Mucosa of rectum (tissue), 2 donors: ENCODE measurements around the gene ARHGAP19.

Source experiments
- H3K27ac ChIP-seq, 2 donors: one replicate each; pipeline ENCODE4 v1.7.0; 2013; ENCODE audit warnings: inconsistent platforms in 2 of 2, low read depth in 2 of 2, low read length in 2 of 2
- H3K27me3 ChIP-seq, 2 donors: one replicate each; pipeline ENCODE4 v1.7.0; 2013; ENCODE audit warnings: low read length in 2 of 2; ENCODE audit not compliant: control insufficient read depth in 2 of 2, insufficient read depth in 2 of 2
- H3K36me3 ChIP-seq, 2 donors: one replicate each; pipeline ENCODE4 v1.7.0; 2013; ENCODE audit warnings: low read length in 2 of 2; ENCODE audit not compliant: control insufficient read depth in 2 of 2, insufficient read depth in 2 of 2
- H3K4me1 ChIP-seq, 2 donors: one replicate each; pipeline ENCODE4 v1.7.0; 2013; ENCODE audit warnings: low read length in 2 of 2, mild to moderate bottlenecking in 1 of 2; ENCODE audit not compliant: control insufficient read depth in 2 of 2, insufficient read depth in 2 of 2
- H3K4me3 ChIP-seq, 2 donors: one replicate each; pipeline ENCODE4 v1.7.0; 2013; ENCODE audit warnings: low read length in 2 of 2
- H3K9ac ChIP-seq, 2 donors: one replicate each; pipeline ENCODE4 v1.7.0; 2013; ENCODE audit warnings: low read length in 2 of 2, low read depth in 1 of 2, mild to moderate bottlenecking in 1 of 2
- H3K9me3 ChIP-seq, 2 donors: one replicate each; pipeline ENCODE4 v1.7.0; 2013; ENCODE audit warnings: low read length in 2 of 2; ENCODE audit not compliant: control insufficient read depth in 2 of 2
- donor health status: healthy.
- donor health status: Normal muscosa, but diverticular disease.

The ARHGAP19 gene

GRCh38 chr10:97235353-97235752 is 57.1 kb downstream of the ARHGAP19 start:
- H3K9me3 ChIP-seq: no peaks in the 10 kb centered on the region
- no peaks in the 10 kb centered on the region for H3K4me1 ChIP-seq
- no peak overlapping the region for H3K27ac ChIP-seq
- peaks cover 0 to 3% of the 10 kb centered on the region in 2 donors for H3K36me3 ChIP-seq
- no peak overlapping the region for H3K4me3 ChIP-seq
- H3K9ac ChIP-seq: no peak overlapping the region
- H3K27me3 ChIP-seq: no peaks in the 10 kb centered on the region

DNA sequence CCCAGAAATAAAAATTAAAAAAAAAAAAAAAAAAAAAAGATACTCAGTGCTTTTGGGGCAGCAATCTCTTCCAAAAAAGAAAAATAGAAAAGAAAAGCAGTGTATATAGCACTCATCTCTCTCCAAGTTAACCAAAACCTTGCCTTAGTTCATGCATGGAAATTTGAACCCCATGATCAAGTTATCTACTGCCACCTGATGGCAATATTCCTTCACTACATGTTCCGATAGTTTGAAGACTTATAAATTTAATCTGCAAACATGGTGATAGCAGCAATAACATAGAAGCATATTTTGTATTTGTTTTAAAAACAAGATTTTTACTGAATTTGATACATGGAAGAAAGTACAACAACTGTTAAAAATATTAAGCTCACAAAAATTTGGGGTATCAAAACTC is 58.0 kb downstream of the ARHGAP19 start:
- no peak overlapping the region for H3K4me3 ChIP-seq
- H3K9me3 ChIP-seq: no peaks in the 10 kb centered on the region
- peaks cover 0 to 3% of the 10 kb centered on the region in 2 donors for H3K36me3 ChIP-seq
- no peak overlapping the region for H3K27ac ChIP-seq
- H3K27me3 ChIP-seq: no peaks in the 10 kb centered on the region
- no peaks in the 10 kb centered on the region for H3K4me1 ChIP-seq
- H3K9ac ChIP-seq: no peak overlapping the region

DNA sequence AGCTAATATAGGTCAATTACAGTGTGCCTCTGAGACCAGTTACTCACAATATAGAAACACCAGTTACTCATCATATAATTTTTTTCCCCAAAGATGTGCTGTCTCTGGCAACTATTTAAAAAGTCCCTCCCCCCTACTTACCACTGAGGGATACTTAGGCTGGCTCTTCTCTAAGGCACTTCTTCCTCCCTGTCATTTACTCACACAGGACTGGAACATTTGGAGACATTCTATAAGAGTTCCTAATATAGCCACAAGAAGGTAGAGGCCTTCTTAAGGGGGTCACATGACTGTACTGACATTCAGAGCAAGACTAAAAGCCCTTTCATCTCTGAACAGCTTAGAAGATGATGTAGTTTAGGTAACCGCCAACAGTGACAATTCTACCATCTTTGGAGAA is 62.3 kb downstream of the ARHGAP19 start:
- H3K4me1 ChIP-seq: no peaks in the 10 kb centered on the region
- no peak overlapping the region for H3K27ac ChIP-seq
- no peak overlapping the region for H3K4me3 ChIP-seq
- H3K9me3 ChIP-seq: no peaks in the 10 kb centered on the region
- H3K27me3 ChIP-seq: no peaks in the 10 kb centered on the region
- H3K9ac ChIP-seq: no peak overlapping the region
- H3K36me3 ChIP-seq: peaks cover 9 to 10% of the 10 kb centered on the region in 2 donors

DNA sequence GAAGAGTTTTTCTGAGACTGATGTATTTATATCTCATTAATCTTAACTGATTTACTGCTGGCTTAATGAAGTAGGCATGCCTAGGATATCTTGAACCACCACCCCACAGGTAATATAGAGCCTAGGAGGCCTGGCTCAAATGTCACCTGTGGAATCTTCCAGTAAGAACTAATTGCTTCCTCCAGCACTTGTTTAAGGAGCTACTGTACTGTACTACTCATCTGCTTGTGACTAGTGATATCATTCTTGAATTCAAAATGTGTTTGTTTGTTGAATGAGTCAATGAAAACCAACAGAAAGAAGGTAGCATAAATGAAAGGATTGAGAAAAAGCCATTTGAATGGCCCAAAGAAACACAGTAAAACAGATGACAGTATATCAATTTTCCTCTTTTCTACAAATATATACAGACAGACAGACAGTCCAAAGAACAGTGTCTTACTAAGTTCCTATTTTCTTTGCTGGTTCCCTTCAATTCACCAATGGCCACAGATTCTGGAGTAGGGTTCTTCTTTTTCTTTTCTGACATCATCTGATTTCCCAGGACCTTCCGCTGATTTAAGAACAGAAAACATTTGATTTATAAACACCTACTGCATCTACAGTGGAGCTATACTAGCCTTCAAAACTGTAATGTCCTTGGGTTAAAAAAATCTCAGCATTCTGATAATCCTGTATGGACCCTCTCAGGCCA is 63.0 kb downstream of the ARHGAP19 start:
- Histone ChIP-seq H3K9ac (no peak overlapping the region), H3K27me3 (no peaks in the 10 kb centered on the region), H3K27ac (no peak overlapping the region), H3K4me1 (no peaks in the 10 kb centered on the region), H3K36me3 (peaks cover 9 to 16% of the 10 kb centered on the region in 2 donors), H3K9me3 (no peaks in the 10 kb centered on the region), H3K4me3 (no peak overlapping the region)

- Histone ChIP-seq H3K36me3 (peaks cover 9 to 19% of the 10 kb centered on the region in 2 donors), H3K4me3 (no peak overlapping the region)
Measured at GRCh38 chr10:97228775-97229157, 63.7 kb downstream of the ARHGAP19 start.

GRCh38 chr10:97228130-97228774 is 64.2 kb downstream of the ARHGAP19 start:
- H3K27me3 ChIP-seq: no peaks in the 10 kb centered on the region
- H3K9me3 ChIP-seq: no peaks in the 10 kb centered on the region
- H3K9ac ChIP-seq: no peak overlapping the region
- no peak overlapping the region for H3K27ac ChIP-seq
- no peaks in the 10 kb centered on the region for H3K4me1 ChIP-seq
- H3K4me3 ChIP-seq: no peak overlapping the region
- H3K36me3 ChIP-seq: peaks cover 9 to 21% of the 10 kb centered on the region in 2 donors

More at GRCh38 chr10:97228775-97229157, 63.7 kb downstream of the ARHGAP19 start:
- H3K27ac ChIP-seq: no peak overlapping the region
- H3K9ac ChIP-seq: no peak overlapping the region
- no peaks in the 10 kb centered on the region for H3K9me3 ChIP-seq
- no peaks in the 10 kb centered on the region for H3K4me1 ChIP-seq
- H3K27me3 ChIP-seq: no peaks in the 10 kb centered on the region

DNA sequence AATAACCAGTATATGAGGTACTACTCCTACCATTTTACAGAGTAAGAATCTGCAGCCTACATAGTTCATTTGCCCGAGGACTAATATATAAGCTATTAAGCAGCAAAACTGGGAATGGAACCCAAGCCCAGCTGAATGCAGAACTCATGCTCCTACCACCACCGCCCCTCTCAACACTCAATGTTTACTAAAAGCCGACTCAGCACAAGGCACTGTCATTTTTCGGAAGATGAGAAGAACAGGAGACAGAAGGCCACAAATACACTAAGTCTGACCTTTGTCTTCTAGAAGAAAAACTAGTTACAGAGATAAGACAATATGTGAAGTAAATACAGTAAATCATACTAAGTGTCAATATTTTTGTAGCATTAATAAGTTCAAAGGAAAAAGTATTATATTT is 66.0 kb downstream of the ARHGAP19 start:
- H3K27me3 ChIP-seq: no peaks in the 10 kb centered on the region
- H3K9me3 ChIP-seq: no peaks in the 10 kb centered on the region
- H3K36me3 ChIP-seq: peaks cover 14 to 30% of the 10 kb centered on the region in 2 donors

DNA sequence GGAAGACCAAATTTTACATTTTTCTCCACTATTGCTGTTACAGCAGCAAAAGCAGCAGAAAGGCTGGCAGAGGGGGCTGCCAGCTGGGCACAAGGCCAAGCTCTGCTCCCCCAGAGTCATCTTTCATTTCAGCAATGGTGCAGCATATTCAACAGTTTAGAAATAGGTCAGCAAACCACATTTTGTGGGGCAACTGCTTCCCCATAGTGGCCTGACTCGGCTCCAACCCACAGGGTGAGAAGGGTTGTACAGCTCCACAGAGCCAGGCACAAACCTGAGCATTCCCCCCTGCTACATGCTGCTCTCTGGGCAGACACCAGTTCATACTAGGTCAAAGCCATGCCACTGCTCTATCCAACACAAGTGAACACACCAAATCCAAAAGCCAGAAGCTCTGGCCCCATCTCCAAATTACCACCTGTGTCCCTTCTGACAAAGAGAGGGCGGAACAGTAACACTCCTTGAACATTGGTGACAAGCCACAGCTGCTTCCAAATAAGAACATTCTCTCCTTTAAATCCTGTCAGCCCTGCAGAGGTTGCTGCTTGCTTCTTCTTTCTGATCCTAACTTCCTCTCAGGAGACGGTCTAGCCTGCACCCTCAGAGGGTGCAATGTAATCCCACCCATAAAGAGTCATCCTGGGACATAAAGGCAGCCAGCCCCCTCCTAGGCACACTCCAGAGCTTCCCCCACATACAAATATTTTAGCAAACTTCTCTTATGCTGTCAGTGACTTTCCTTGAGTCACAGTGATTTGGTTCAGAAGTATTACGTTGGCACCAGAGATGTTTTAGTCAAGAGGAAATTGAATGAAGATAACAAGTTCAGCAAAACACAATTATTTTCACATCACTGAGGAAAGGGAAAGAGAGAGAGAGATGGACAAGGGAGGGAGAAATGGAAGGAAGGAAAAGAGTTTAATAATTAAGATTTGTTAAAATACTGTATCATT is 67.7 kb downstream of the ARHGAP19 start:
- H3K9ac ChIP-seq: no peak overlapping the region
- H3K36me3 ChIP-seq: peaks cover 14 to 30% of the 10 kb centered on the region in 2 donors
- no peaks in the 10 kb centered on the region for H3K9me3 ChIP-seq
- no peaks in the 10 kb centered on the region for H3K4me1 ChIP-seq
- H3K27ac ChIP-seq: no peak overlapping the region
- no peaks in the 10 kb centered on the region for H3K27me3 ChIP-seq
- H3K4me3 ChIP-seq: no peak overlapping the region

More for the DNA sequence above, 66.0 kb downstream of the ARHGAP19 start:
- no peak overlapping the region for H3K27ac ChIP-seq
- H3K4me1 ChIP-seq: no peaks in the 10 kb centered on the region
- no peak overlapping the region for H3K9ac ChIP-seq
- no peak overlapping the region for H3K4me3 ChIP-seq

- Histone ChIP-seq H3K36me3 (peaks cover 14 to 30% of the 10 kb centered on the region in 2 donors), H3K27me3 (no peaks in the 10 kb centered on the region), H3K4me1 (no peaks in the 10 kb centered on the region), H3K9me3 (no peaks in the 10 kb centered on the region), H3K9ac (no peak overlapping the region), H3K4me3 (no peak overlapping the region), H3K27ac (no peak overlapping the region)
Measured at GRCh38 chr10:97222326-97222961, 70.0 kb downstream of the ARHGAP19 start.
